MM.1S (cell line): Measurements from ENCODE around the gene FYB1.

Experiments
- DNase-seq: peaks from one replicate; pipeline ENCODE4 v3.0.0-alpha.2; 2015
- H2AFZ ChIP-seq: fragments of 300-600 bp; sonication (generic); 2 replicates; pipeline ENCODE4 v1.6.0; 2016; ENCODE audit warnings: antibody characterized with exemption, low read length
- H3F3A ChIP-seq: fragments of 300-600 bp; sonication (generic); 2 replicates; pipeline ENCODE4 v1.6.1; 2016; ENCODE audit warnings: mild to moderate bottlenecking, antibody characterized with exemption, low read length, moderate library complexity, mixed read lengths; ENCODE audit not compliant: insufficient read depth
- H3K27ac ChIP-seq: fragments of 300-600 bp; sonication (generic); 2 replicates; pipeline ENCODE4 v1.5.1; 2016; ENCODE audit warnings: mild to moderate bottlenecking, low read length
- H3K27me3 ChIP-seq: fragments of 300-600 bp; sonication (generic); replicated peaks from 2 replicates; pipeline ENCODE4 v1.6.0; 2016; ENCODE audit warnings: low read length; ENCODE audit not compliant: insufficient read depth
- H3K36me3 ChIP-seq: fragments of 300-600 bp; sonication (generic); replicated peaks from 2 replicates; pipeline ENCODE4 v1.6.1; 2016; ENCODE audit warnings: mild to moderate bottlenecking, low read length, mixed read lengths; ENCODE audit not compliant: insufficient read depth
- H3K4me1 ChIP-seq: fragments of 300-600 bp; sonication (generic); 2 replicates; pipeline ENCODE4 v1.6.1; 2016; ENCODE audit warnings: low read length, mixed read lengths
- H3K4me2 ChIP-seq: fragments of 300-600 bp; sonication (generic); 2 replicates; pipeline ENCODE4 v1.6.0; 2016; ENCODE audit warnings: low read depth, low read length
- H3K4me3 ChIP-seq: fragments of 300-600 bp; sonication (generic); 2 replicates; pipeline ENCODE4 v1.5.1; 2016; ENCODE audit warnings: low read length, mixed read lengths
- H3K79me2 ChIP-seq: fragments of 300-600 bp; sonication (generic); 2 replicates; pipeline ENCODE4 v1.6.1; 2016; ENCODE audit warnings: mixed run types, low read length, mixed read lengths
- H3K9ac ChIP-seq: fragments of 300-600 bp; sonication (generic); 2 replicates; pipeline ENCODE4 v1.6.1; 2016; ENCODE audit warnings: low read length, mixed read lengths
- H3K9me2 ChIP-seq: fragments of 300-600 bp; sonication (generic); replicated peaks from 2 replicates; pipeline ENCODE4 v1.6.1; 2016; ENCODE audit warnings: mild to moderate bottlenecking, low read length, mixed read lengths; ENCODE audit not compliant: insufficient read depth
- H3K9me3 ChIP-seq: fragments of 300-600 bp; sonication (generic); replicated peaks from 2 replicates; pipeline ENCODE4 v1.6.1; 2016; ENCODE audit warnings: mild to moderate bottlenecking, low read length, mixed read lengths; ENCODE audit not compliant: insufficient read depth
- H4K20me1 ChIP-seq: fragments of 300-600 bp; sonication (generic); 2 replicates; pipeline ENCODE4 v1.6.1; 2016; ENCODE audit warnings: mild to moderate bottlenecking, low read length, moderate library complexity, mixed read lengths; ENCODE audit not compliant: insufficient read depth
- EZH2 ChIP-seq: fragments of 300-600 bp; sonication (generic); optimal IDR thresholded peaks from 2 replicates; pipeline ENCODE3; 2017; ENCODE audit warnings: low read depth, mild to moderate bottlenecking, antibody characterized with exemption, low read length, mixed read lengths
- EZH2phosphoT487 ChIP-seq: fragments of 300-600 bp; sonication (generic); IDR thresholded peaks from 2 replicates; pipeline ENCODE4 v1.6.1; 2018; ENCODE audit warnings: antibody characterized with exemption, low read length
- TF ChIP-seq, protein P1 (sequence below): fragments of 300-600 bp; sonication (generic); IDR thresholded peaks from 2 replicates; pipeline ENCODE4 v1.5.1; 2016; ENCODE audit warnings: antibody characterized with exemption, low read length, mixed read lengths

FYB1 gene

DNA sequence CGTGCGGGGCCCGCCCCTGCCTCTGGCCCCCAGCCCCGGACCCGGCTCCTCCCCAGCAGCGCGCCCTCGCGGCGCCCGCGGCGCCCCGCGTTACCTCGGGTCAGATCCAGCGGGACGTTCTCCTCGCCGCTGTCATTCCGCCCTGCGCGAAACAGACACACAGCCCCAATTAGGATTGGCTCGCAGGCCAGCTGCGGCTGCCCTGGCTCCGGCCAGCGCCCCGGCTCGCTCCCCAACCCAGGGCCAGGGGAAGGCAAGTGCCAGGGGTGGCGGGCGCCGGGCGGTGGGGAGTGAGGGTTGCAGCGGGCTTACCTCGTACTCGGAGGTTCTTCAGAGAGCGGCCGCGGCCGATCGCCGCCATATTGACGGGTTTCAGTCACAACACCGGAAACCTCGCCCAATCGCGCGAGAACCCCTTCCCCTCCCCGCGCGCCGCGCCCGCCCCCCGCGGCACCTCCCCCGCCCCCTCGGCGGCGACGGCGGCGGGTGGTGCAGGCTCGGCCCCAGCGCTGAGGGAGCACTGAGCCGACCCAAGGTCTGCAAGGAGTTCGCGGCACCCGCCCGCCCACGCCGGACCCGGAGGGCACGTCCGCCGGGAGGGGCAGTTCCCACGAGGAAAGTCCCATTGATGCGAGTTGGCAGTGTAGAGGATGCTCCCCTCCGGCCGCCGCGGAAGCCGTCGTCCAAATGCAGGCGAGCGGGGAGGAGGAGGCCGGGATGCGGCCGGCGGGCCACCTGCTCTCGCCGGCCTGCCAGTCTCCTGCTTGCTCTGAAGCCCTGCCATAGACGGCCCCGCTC is 145.1 kb downstream of the FYB1 start, which contains the start of gene RICTOR:
TSS of gene RICTOR (minus strand) at position 383 of the 798 bp plus-strand sequence. CDS start at position 361, 22 bp downstream.
- Histone ChIP-seq H3F3A (peaks cover 34% of the 10 kb centered on the region), H3K4me1 (peaks cover 18% of the 10 kb centered on the region), H3K27me3 (no peaks in the 10 kb centered on the region), H3K9ac (peak within 1 kb of the TSS; percentile 96), H3K27ac (peak within 1 kb of the TSS; percentile 97), H3K9me2 (no peaks in the 10 kb centered on the region), H4K20me1 (peaks cover 20% of the 10 kb centered on the region; the same call in 1 of the 2 replicates), H3K4me3 (peak within 1 kb of the TSS; percentile 94), H3K4me2 (peak within 1 kb of the TSS; percentile 86), H2AFZ (peak within 1 kb of the TSS; percentile 87), H3K9me3 (no peaks in the 10 kb centered on the region), H3K79me2 (peaks cover 57% of the 10 kb centered on the region), H3K36me3 (no peaks in the 10 kb centered on the region)
- TF ChIP-seq EZH2: no peak
- TF ChIP-seq, protein P1, sequence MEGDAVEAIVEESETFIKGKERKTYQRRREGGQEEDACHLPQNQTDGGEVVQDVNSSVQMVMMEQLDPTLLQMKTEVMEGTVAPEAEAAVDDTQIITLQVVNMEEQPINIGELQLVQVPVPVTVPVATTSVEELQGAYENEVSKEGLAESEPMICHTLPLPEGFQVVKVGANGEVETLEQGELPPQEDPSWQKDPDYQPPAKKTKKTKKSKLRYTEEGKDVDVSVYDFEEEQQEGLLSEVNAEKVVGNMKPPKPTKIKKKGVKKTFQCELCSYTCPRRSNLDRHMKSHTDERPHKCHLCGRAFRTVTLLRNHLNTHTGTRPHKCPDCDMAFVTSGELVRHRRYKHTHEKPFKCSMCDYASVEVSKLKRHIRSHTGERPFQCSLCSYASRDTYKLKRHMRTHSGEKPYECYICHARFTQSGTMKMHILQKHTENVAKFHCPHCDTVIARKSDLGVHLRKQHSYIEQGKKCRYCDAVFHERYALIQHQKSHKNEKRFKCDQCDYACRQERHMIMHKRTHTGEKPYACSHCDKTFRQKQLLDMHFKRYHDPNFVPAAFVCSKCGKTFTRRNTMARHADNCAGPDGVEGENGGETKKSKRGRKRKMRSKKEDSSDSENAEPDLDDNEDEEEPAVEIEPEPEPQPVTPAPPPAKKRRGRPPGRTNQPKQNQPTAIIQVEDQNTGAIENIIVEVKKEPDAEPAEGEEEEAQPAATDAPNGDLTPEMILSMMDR: no peak
- TF ChIP-seq EZH2phosphoT487: no peak
- peak; percentile 88 for DNase-seq

DNA sequence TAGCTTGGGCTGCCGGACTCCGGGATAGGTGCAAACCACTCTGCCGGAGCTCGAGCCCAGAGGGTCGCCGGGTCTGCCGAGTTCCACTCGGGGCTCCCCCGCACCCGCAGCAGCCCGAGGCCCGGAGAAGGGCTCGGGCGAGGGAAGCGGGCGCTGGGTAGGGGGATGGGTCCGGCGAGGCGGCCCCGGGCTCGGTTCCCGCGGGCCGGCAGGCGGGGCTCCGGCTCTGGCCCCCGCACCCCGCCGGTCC is 145.7 kb downstream of the FYB1 start:
- peak overlapping the region; percentile 59 for H2AFZ ChIP-seq
- no peaks in the 10 kb centered on the region for H3K27me3 ChIP-seq

DNA sequence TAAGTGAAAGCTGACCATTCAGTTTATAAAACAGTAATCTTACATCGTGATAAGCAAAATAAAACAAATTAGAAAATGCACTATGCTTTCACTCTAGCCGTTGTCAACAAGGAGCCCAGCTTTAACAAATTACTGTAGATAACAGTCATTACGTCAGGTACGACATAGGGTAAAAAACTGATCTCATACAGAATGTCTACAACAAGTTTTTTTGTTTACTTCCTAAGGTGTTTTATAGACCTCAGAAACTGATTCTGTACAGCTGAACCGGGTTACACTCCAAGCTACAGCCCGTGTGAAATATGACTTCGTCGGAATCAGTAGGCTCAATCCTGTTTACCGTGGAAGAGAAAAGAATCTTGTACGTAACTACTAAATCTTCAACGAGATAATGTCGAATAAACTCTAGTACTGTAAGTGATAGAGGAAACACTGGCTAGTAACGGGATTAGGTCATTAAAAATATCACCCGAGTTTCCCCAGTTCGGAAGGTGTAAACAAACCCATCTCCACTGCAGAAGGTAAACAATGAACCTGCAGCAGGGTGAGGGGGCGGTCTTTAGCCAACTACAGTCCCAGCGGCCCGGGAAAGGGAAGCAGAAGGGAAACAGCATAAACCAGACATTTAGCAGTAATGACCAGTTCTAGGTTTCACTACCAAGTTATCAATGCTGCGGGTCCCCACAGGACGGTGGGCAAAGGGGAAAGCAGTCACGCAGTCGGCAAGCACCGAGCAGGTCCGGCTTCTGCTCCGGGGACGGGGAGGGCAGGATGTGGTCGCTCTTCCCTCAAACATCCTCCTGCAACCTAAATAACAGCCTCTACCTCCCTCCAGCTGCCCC is 146.2 kb downstream of the FYB1 start:
- H3K9me2 ChIP-seq: no peaks in the 10 kb centered on the region
- H3K4me3 ChIP-seq: peak overlapping the region; percentile 94
- peaks cover 20% of the 10 kb centered on the region; the same call in 1 of the 2 replicates for H4K20me1 ChIP-seq
- peak; percentile 60 for DNase-seq
- no peaks in the 10 kb centered on the region for H3K36me3 ChIP-seq
- H3K27ac ChIP-seq: peak overlapping the region; percentile 97
- H3F3A ChIP-seq: peaks cover 34% of the 10 kb centered on the region
- peak overlapping the region; percentile 86 for H3K4me2 ChIP-seq
- peak overlapping the region; percentile 59 for H2AFZ ChIP-seq
- peaks cover 15% of the 10 kb centered on the region for H3K4me1 ChIP-seq
- peak overlapping the region; percentile 96 for H3K9ac ChIP-seq
- TF ChIP-seq EZH2 (no peak), EZH2phosphoT487 (no peak)
- TF ChIP-seq, protein P1: no peak
- peaks cover 67% of the 10 kb centered on the region for H3K79me2 ChIP-seq
- H3K9me3 ChIP-seq: no peaks in the 10 kb centered on the region
- no peaks in the 10 kb centered on the region for H3K27me3 ChIP-seq

More for the DNA sequence above, 145.7 kb downstream of the FYB1 start:
- peaks cover 20% of the 10 kb centered on the region; the same call in 1 of the 2 replicates for H4K20me1 ChIP-seq
- peak overlapping the region; percentile 86; the same call in 1 of the 2 replicates for H3K4me2 ChIP-seq
- TF ChIP-seq EZH2: no peak
- peak overlapping the region; percentile 96 for H3K9ac ChIP-seq
- H3K36me3 ChIP-seq: no peaks in the 10 kb centered on the region
- H3K4me3 ChIP-seq: peak overlapping the region; percentile 94
- H3K27ac ChIP-seq: peak overlapping the region; percentile 97
- no peaks in the 10 kb centered on the region for H3K9me3 ChIP-seq
- H3K79me2 ChIP-seq: peaks cover 62% of the 10 kb centered on the region
- peaks cover 34% of the 10 kb centered on the region for H3F3A ChIP-seq
- H3K9me2 ChIP-seq: no peaks in the 10 kb centered on the region
- DNase-seq: no peak
- H3K4me1 ChIP-seq: peaks cover 18% of the 10 kb centered on the region
